SK-N-SH treated with all-trans-retinoic acid at 6 μM for 48 hours (cell line): ENCODE data around the gene FER.
"Not testable (repeated sequence)": the region's sequence is repeated elsewhere in the genome, so short reads cannot be mapped to it uniquely, and the experiment has no call there.

Experiments used
- ATAC-seq: fragments of 200-7000 bp; cut with Tn5 transposase; 3 replicates; pipeline ENCODE4 v1.9.1; 2020; ENCODE audit warnings: mild to moderate bottlenecking, moderate library complexity
- ARNTL ChIP-seq: fragments of 450-650 bp; formaldehyde crosslinking; IDR thresholded peaks from 2 replicates; pipeline ENCODE4 v1.5.0; 2020; ENCODE audit warnings: low read depth, mild to moderate bottlenecking, moderate library complexity, borderline replicate concordance
- BACH2 ChIP-seq: fragments of 250-450 bp; sonication (Bioruptor Pico); IDR thresholded peaks from 2 replicates; pipeline ENCODE4 v1.9.0; 2021; ENCODE audit warnings: mild to moderate bottlenecking, borderline replicate concordance
- CREB5 ChIP-seq: fragments of 250-450 bp; sonication (Bioruptor Pico); IDR thresholded peaks from 2 replicates; pipeline ENCODE4 v1.5.1; 2020; ENCODE audit warnings: low read depth, mild to moderate bottlenecking, moderate library complexity
- CSRNP3 ChIP-seq: fragments of 250-450 bp; sonication (Bioruptor Pico); IDR thresholded peaks from 2 replicates; pipeline ENCODE4 v1.5.1; 2021; ENCODE audit warnings: mild to moderate bottlenecking, moderate library complexity
- GLIS3 ChIP-seq: fragments of 250-450 bp; sonication (Bioruptor Pico); IDR thresholded peaks from 2 replicates; pipeline ENCODE4 v1.5.0; 2020; ENCODE audit warnings: mild to moderate bottlenecking, moderate library complexity
- ISL1 ChIP-seq: fragments of 250-450 bp; sonication (Bioruptor Pico); IDR thresholded peaks from 2 replicates; pipeline ENCODE4 v2.1.2; 2022; ENCODE audit warnings: mild to moderate bottlenecking, moderate library complexity
- PATZ1 ChIP-seq: fragments of 250-450 bp; sonication (Bioruptor Pico); IDR thresholded peaks from 2 replicates; pipeline ENCODE4 v1.8.0; 2020; ENCODE audit warnings: mild to moderate bottlenecking, moderate library complexity, borderline replicate concordance
- POU6F1 ChIP-seq: fragments of 250-450 bp; sonication (Bioruptor Pico); IDR thresholded peaks from 2 replicates; pipeline ENCODE4 v1.8.0; 2021; ENCODE audit warnings: low read depth, mild to moderate bottlenecking, moderate library complexity, borderline replicate concordance
- RARB ChIP-seq: fragments of 250-450 bp; sonication (Bioruptor Pico); IDR thresholded peaks from 2 replicates; pipeline ENCODE4 v1.8.0; 2021; ENCODE audit warnings: mild to moderate bottlenecking, moderate library complexity
- SNAI2 ChIP-seq: fragments of 250-450 bp; sonication (Bioruptor Pico); IDR thresholded peaks from 2 replicates; pipeline ENCODE4 v1.5.0; 2020; ENCODE audit warnings: mild to moderate bottlenecking, moderate library complexity
- TOX ChIP-seq: fragments of 250-450 bp; sonication (Bioruptor Pico); IDR thresholded peaks from 2 replicates; pipeline ENCODE4 v1.8.0; 2021; ENCODE audit warnings: mild to moderate bottlenecking, moderate library complexity, borderline replicate concordance
- TSHZ2 ChIP-seq: fragments of 250-450 bp; sonication (Bioruptor Pico); IDR thresholded peaks from 2 replicates; pipeline ENCODE4 v1.5.0; 2020; ENCODE audit warnings: mild to moderate bottlenecking, moderate library complexity
- ZC3H10 ChIP-seq: fragments of 250-450 bp; sonication (Bioruptor Pico); IDR thresholded peaks from 2 replicates; pipeline ENCODE4 v1.5.1; 2021; ENCODE audit warnings: mild to moderate bottlenecking, moderate library complexity
- ZFP3 ChIP-seq: fragments of 250-450 bp; sonication (Bioruptor Pico); IDR thresholded peaks from 2 replicates; pipeline ENCODE4 v1.5.0; 2020; ENCODE audit warnings: mild to moderate bottlenecking, moderate library complexity
- ZNF565 ChIP-seq: fragments of 450-650 bp; formaldehyde crosslinking; conservative IDR thresholded peaks from 2 replicates; pipeline ENCODE4 v1.5.0; 2020; ENCODE audit warnings: low read depth, mild to moderate bottlenecking, moderate library complexity
- ZNF70 ChIP-seq: fragments of 450-650 bp; formaldehyde crosslinking; IDR thresholded peaks from 2 replicates; pipeline ENCODE4 v1.5.0; 2020; ENCODE audit warnings: mild to moderate bottlenecking, moderate library complexity

Gene FER

GRCh38 chr5:108851129-108851528, 103.4 kb downstream of the FER start:
- ATAC-seq, result not testable (repeated sequence)

GRCh38 chr5:108857905-108858304, 110.2 kb downstream of the FER start:
- TF ChIP-seq BACH2, result no peak
- no peak for TF ChIP-seq TOX (CRISPR knock-in tag)
- no peak for TF ChIP-seq ZNF565 (CRISPR knock-in tag)
- TF ChIP-seq ZNF70 (CRISPR knock-in tag), result no peak
- no peak for TF ChIP-seq ARNTL (CRISPR knock-in tag)
- no peak for TF ChIP-seq TSHZ2 (CRISPR knock-in tag)
- TF ChIP-seq SNAI2 (CRISPR knock-in tag), result no peak
- TF ChIP-seq, all 23 proteins: peak for 0
- ATAC-seq, result no peak

GRCh38 chr5:108858959-108859358, 111.3 kb downstream of the FER start:
- no peak for ATAC-seq

GRCh38 chr5:108862211-108862610, 114.5 kb downstream of the FER start:
- ATAC-seq, result no peak
- TF ChIP-seq CREB5 (CRISPR knock-in tag) (no peak), RARB (no peak), ISL1 (CRISPR knock-in tag) (no peak), BACH2 (no peak), PATZ1 (no peak), ZFP3 (CRISPR knock-in tag) (no peak)

More at GRCh38 chr5:108858959-108859358, 111.3 kb downstream of the FER start:
- TF ChIP-seq GLIS3 (CRISPR knock-in tag) (no peak), ZC3H10 (CRISPR knock-in tag) (no peak), SNAI2 (CRISPR knock-in tag) (no peak), CSRNP3 (CRISPR knock-in tag) (no peak), RARB (no peak), TSHZ2 (CRISPR knock-in tag) (no peak), POU6F1 (CRISPR knock-in tag) (no peak), ZNF70 (CRISPR knock-in tag) (no peak)
